Gastrocnemius medialis (tissue), 4 donors: ENCODE measurements around the gene KRTAP16-1. TPM values are rescaled to one million over a fixed set of nuclear protein-coding genes. Genes with fewer than 3 reads are reported as not detected.

Source experiments
- ATAC-seq, 2 donors: fragments of 150-250 bp; one replicate each; pipeline ENCODE4 v1.9.1; 2016
- DNase-seq, 2 donors: peaks; one replicate each; pipeline ENCODE4 v3.0.0-alpha.2; 2019
- H3K27ac ChIP-seq, 4 donors: fragments of 200-600 bp; sonication (generic); 1 replicate in 1 of 4; 2 replicates in 3 of 4; pipeline ENCODE4 v1.5.1; 2016 to 2018; ENCODE audit warnings: mild to moderate bottlenecking in 2 of 4, moderate library complexity in 1 of 4
- H3K27me3 ChIP-seq, 3 donors: fragments of 200-600 bp; sonication (generic) in 2 of 3; 1 replicate in 1 of 3; 2 replicates in 2 of 3; pipeline versions ENCODE4 v1.5.1 to v1.6.0; 2016 to 2019; ENCODE audit warnings: mild to moderate bottlenecking in 1 of 3, moderate library complexity in 1 of 3
- H3K36me3 ChIP-seq, 2 donors: fragments of 200-600 bp; sonication (generic) in 1 of 2; one replicate each; pipeline ENCODE4 v1.5.1; 2017 to 2018
- H3K4me1 ChIP-seq, 2 donors: fragments of 200-600 bp; sonication (generic) in 1 of 2; one replicate each; pipeline ENCODE4 v1.5.1; 2016 to 2017; ENCODE audit warnings: mild to moderate bottlenecking in 2 of 2
- H3K4me3 ChIP-seq, 4 donors: fragments of 200-600 bp; sonication (generic) in 3 of 4; 1 replicate in 1 of 4; 2 replicates in 3 of 4; pipeline ENCODE4 v1.5.1; 2016 to 2019; ENCODE audit warnings: mild to moderate bottlenecking in 2 of 4
- H3K9me3 ChIP-seq, 3 donors: fragments of 200-600 bp; sonication (generic) in 2 of 3; 1 replicate in 1 of 3; 2 replicates in 2 of 3; pipeline ENCODE4 v1.5.1; 2016 to 2019
- CTCF ChIP-seq, 5 experiments: fragments of 450-650 bp in 3 of 5; fragments of 200-600 bp in 2 of 5; sonication (generic) in 2 of 5; IDR thresholded peaks in 4 of 5; conservative IDR thresholded peaks in 1 of 5; 1 replicate in 4 of 5; 2 replicates in 1 of 5; pipeline ENCODE4 v1.5.1; 2016 to 2019; ENCODE audit warnings: antibody characterized with exemption in 5 of 5, mild to moderate bottlenecking in 3 of 5, moderate library complexity in 3 of 5
- POLR2A ChIP-seq, 2 donors: fragments of 450-650 bp; IDR thresholded peaks; one replicate each; pipeline ENCODE4 v1.6.1; 2017; ENCODE audit warnings: antibody characterized with exemption in 2 of 2, mild to moderate bottlenecking in 2 of 2, moderate library complexity in 2 of 2
- in situ Hi-C, 4 donors: fragments of 200-750 bp; cut with MboI; loops; one replicate each; pipeline versions ENCODE4 v1.15.0 to v1.8.0; 2017; ENCODE audit warnings: low sequenced_read_pairs in 4 of 4
- intact Hi-C: fragments of 100-400 bp; cut with DNase I; formaldehyde crosslinking; loops from one replicate; pipeline ENCODE4 v1.15.1; 2023; ENCODE audit warnings: low total_unique reads
- total RNA-seq, 4 donors: library from RNA; depleted of rRNA; stranded (reverse); fragments of >200 nt; gene quantifications; one replicate each; pipeline versions ENCODE4 v1.1.0 to v1.2.3, GENCODE V29; 2016

The KRTAP16-1 gene
- total RNA-seq, 4 donors from 2014 or later: not detected

GRCh38 chr17:41301204-41301790 is 7.8 kb downstream of the KRTAP16-1 start:
- Histone ChIP-seq H3K4me1 (no peaks in the 10 kb centered on the region), H3K27me3 (peaks cover 8 to 28% (median 10%) of the 10 kb centered on the region in 3 donors), H3K4me3 (no peak overlapping the region), H3K36me3 (no peaks in the 10 kb centered on the region), H3K27ac (no peak overlapping the region), H3K9me3 (no peaks in the 10 kb centered on the region)
- no peak for DNase-seq
- in situ Hi-C loops (loop anchor here in 1 of 4 donors (25.0 kb wide), 1 partner anchor 389 kb away; no protein-coding TSS in a partner anchor), intact Hi-C loops (no loop called here)
- no peak for ATAC-seq
- no peak for TF ChIP-seq CTCF (IDR thresholded peaks at IDR 0.05 in 4 of 5, conservative IDR thresholded peaks at IDR 0.05 in 1 of 5)
- TF ChIP-seq POLR2A (IDR thresholded peaks at IDR 0.05): no peak

- intact Hi-C loops: no loop called here
- H3K4me3 ChIP-seq: no peak overlapping the region
- H3K9me3 ChIP-seq: no peaks in the 10 kb centered on the region
- in situ Hi-C loops: no loop called here
- DNase-seq: no peak
- no peak overlapping the region for H3K27ac ChIP-seq
- no peaks in the 10 kb centered on the region for H3K4me1 ChIP-seq
- H3K36me3 ChIP-seq: no peaks in the 10 kb centered on the region
- peaks cover 0 to 18% (median 3%) of the 10 kb centered on the region in 3 donors for H3K27me3 ChIP-seq
- ATAC-seq: no peak
- TF ChIP-seq POLR2A (IDR thresholded peaks at IDR 0.05) (no peak), CTCF (IDR thresholded peaks at IDR 0.05 in 4 of 5, conservative IDR thresholded peaks at IDR 0.05 in 1 of 5) (no peak)
These were observed 10.5 kb downstream of the KRTAP16-1 start for GRCh38 chr17:41298458-41299135.

DNA sequence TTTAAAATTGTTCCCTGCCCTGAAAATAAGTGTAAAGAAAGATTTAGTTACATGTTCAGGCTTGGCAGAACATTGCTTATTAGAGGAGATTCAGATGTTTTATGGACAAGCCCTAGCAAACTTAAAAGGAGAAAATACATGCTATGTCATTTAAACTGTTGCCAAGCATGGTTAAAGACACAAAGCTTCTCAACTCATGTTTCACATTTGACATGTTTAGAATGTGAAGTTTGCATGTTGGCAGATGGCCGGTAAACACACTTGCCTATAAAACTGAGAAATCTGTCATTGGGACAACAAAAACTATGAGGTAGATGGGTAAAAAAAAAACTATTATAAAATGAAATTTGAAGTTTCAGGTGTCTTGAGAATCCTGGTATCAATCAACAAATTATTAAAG is 12.3 kb downstream of the KRTAP16-1 start:
- no peak for DNase-seq
- in situ Hi-C loops (no loop called here), intact Hi-C loops (no loop called here)

GRCh38 chr17:41294016-41294415 is 15.1 kb downstream of the KRTAP16-1 start:
- Histone ChIP-seq H3K4me3 (no peak overlapping the region), H3K4me1 (no peaks in the 10 kb centered on the region), H3K36me3 (no peaks in the 10 kb centered on the region), H3K27ac (no peak overlapping the region), H3K9me3 (no peaks in the 10 kb centered on the region), H3K27me3 (peaks cover 0 to 5% (median 0%) of the 10 kb centered on the region in 3 donors)
- DNase-seq (no peak), ATAC-seq (no peak)
- intact Hi-C loops: no loop called here
- TF ChIP-seq POLR2A (IDR thresholded peaks at IDR 0.05): no peak
- TF ChIP-seq CTCF (IDR thresholded peaks at IDR 0.05 in 4 of 5, conservative IDR thresholded peaks at IDR 0.05 in 1 of 5): no peak
- in situ Hi-C loops: no loop called here

More for the DNA sequence above, 12.3 kb downstream of the KRTAP16-1 start:
- H3K36me3 ChIP-seq: no peaks in the 10 kb centered on the region
- H3K27me3 ChIP-seq: peaks cover 0 to 16% (median 0%) of the 10 kb centered on the region in 3 donors
- TF ChIP-seq CTCF (IDR thresholded peaks at IDR 0.05 in 4 of 5, conservative IDR thresholded peaks at IDR 0.05 in 1 of 5) (no peak), POLR2A (IDR thresholded peaks at IDR 0.05) (no peak)
- no peaks in the 10 kb centered on the region for H3K4me1 ChIP-seq
- H3K4me3 ChIP-seq: no peak overlapping the region
- no peak overlapping the region for H3K27ac ChIP-seq
- no peaks in the 10 kb centered on the region for H3K9me3 ChIP-seq
- ATAC-seq: no peak
